GM19455 (cell line): ENCODE measurements around the gene NAA11.

Experiments used
- ATAC-seq: cut with Tn5 transposase; IDR thresholded peaks from one replicate; pipeline ENCODE4 v1.9.1; 2021; ENCODE audit not compliant: unreplicated experiment

Gene NAA11

DNA sequence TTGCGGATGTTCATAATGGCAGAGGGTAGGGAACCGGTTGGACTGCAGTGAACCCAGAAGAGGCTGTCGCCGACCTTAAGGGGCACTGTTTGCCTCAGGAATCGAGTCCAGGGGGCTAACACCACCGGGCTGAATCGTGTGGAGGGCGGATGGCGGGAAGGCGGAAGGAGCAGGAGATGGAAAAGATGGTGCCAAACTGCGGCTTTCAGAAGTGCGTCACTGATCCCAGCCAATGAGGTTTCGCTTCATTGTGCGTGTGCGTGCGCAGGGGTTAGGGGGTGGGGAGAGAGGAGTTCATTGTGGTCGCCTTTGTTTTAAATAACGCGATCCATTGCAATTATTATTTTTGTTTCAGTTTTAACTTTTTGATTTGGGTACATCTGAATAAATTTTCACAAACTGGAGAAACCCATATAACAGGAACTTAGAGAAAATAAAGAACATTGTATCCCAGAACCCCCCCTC, at the start of gene NAA11:
Gene NAA11, minus strand, starts transcription at position 198 of the 465 bp plus-strand sequence. Its CDS starts 184 bp downstream, at position 14.
- ATAC-seq, result no peak

DNA sequence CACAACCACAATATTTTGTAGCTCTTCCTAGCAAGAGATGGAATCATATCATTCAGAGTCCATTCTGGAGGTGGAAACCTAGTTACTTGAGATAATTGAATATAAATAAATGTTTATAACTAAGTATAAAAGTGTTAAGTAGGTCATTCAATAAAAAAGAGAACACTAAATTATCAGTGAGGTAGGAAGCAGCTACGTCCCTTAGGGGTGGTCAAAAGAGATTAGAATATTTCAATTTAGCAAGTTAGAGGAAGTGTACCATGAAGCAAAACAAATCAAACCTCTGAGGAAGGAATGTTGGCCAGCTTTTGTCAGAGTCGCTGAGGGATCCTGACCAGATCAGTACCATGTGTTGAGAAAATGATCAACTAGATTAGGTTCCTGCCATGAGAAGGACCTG, 44.2 kb upstream of the NAA11 start:
- no peak for ATAC-seq

DNA sequence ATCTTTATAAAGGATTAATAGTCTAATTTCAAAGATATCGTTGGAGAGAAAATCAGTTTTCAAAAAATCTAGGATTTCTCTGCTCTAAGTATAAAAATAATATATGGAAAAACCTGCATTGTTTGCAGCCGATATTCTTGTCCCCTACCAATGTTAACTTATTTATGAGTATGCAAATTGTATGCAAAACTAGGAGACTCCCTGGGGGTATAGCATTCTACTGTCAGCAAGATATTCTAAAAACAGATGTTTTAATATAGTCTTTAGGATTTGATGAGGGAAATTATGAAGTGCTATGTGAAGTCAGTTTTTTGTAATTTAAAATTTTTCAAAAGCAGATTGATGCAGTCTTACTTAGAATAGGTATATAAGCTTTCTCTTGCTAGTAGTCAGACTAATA, 41.2 kb upstream of the NAA11 start:
- ATAC-seq, result no peak

DNA sequence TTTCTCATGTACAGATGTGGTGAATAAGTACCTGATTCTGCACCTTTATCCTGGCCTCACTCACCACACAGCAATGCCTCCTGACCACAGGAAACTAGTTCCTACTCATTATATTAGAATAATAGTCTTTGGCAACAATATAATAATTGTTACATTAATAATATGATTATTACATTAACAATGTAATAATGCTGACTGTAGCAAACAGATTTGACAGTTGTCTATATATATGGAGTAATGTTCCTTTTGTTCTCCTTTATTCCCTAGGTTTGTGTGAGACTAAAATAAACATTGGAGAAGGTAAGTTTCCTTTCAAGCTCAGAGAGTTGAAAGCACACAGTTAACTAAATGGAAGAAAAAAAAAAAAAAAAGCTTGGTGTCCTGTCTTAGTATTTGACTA, 40.6 kb upstream of the NAA11 start:
- no peak for ATAC-seq

DNA sequence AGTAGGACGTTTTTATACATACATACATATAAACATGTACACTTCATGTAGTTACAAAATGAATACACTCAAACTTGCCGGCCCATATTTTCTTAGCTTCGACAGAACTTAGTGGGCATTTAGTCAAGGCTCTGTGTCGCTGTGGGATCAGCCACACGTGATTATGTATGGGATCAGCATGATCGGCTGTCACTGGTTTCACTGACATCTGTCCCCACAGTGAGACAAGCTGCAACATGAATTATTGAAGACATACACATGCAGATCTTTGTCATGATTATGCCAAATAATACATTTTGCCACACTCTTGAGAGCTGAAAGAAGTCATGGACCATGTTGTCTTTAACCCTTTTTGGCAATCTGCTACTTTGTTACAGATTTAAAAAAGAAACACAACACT, 38.2 kb upstream of the NAA11 start:
- ATAC-seq, result no peak

DNA sequence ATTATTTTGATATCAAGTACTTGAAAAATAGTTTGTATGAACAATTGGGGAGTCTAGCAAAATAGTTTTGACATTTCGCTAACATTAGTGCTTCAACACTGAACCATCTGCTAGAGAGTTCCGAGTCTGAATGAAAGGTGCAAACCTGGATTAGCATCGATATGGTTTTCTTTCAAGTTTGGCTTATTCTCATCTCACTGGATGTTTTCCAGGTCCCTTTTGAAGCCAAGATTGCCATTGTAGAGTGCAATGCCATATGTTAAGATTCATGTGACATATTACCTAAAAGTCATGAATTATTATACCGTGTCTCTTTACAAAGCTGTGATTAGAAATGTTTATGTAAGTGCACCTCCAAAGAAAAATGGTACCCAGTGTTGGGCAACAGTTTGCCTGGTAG, 36.8 kb upstream of the NAA11 start:
- no peak for ATAC-seq

DNA sequence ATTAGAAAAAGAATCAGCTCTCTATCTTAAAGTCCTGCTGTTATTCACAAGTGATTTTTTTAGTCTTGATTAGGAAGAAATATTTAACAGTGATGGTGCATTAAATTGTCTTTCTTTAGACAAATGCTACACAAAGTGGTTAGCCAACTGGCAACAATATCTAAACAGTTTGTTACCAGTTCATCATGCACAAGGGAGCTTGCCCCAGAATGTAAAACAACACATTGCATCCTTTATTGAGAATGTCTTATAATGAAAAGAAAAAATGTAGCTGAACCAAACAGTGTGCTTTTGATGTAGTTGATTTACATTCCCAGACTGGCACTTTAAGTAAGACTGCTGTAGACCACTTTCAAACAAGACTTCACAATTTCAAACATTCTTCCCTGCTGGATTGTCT, 34.1 kb upstream of the NAA11 start:
- no peak for ATAC-seq

DNA sequence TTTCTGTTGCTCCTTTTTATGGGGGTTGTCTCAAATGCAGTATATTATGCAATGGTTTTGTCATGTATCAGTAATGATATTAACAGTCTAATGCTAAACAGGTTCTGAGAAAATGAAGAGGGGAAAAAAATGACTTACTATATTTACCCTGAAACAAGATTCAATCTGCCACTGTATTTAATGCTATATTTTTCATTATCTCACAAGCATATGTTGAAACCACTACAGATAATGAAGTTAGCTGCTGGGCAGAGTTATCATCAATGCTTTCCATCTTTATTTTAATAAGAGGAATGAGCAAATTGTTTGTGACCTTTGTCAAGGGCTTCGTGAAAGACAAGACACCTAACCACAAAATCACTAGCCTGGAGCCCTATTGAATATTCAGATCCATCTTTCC, 32.6 kb upstream of the NAA11 start:
- ATAC-seq, result no peak

DNA sequence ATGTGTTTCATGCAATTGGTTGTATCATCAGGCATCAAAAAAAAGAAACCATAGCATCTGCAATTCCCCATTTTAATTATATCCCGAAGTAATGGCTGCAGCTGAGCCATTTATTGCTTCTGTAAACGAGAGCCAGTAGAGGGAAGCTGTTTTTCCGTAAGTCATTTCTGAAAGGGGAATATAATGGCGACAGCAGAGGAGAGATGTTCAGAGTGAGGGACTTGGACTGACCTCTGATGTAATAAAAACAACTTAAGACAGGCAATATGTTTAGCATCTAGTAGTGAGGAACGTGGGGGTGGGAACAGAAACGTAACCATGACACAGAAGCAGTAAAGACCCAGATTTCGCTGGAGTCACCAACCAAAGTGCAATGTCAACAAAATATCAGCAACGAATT, 31.5 kb upstream of the NAA11 start:
- no peak for ATAC-seq

DNA sequence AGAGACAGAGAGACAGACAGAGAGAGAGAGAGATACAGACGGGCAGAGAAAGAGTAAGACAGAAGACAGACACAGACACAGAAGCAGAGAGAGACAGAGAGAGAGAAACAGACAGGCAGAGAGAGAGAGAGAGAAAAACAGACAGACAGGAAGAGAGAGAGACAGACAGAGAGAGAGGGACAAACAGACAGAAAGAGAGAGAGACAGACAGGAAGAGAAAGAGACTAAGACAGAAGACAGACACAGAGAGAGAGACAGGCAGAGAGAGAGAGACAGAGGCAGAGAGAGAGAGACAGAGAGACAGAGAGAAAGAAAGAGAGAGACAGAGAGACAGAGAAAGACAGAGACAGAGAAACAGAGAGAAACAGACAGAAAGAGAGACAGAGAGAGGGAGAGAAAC, 27.2 kb upstream of the NAA11 start:
- no peak for ATAC-seq

DNA sequence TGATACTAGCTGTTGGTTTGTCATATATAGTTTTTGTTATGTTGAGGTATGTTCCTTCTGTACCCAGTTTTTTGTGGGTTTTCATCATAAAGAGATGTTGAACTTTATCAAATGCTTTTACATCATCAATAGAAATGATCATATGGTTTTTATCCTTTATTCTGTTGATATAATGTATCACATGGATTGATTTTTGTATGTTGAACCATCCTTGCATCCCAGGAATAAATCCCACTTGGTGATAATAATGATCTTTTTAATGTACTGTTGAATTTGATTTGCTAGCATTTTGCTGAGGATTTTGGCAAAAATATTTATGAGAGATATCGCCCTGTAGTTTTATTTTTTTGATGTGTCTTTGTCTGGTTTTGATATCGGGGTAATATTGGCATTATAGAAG, 22.5 kb upstream of the NAA11 start:
- no peak for ATAC-seq

DNA sequence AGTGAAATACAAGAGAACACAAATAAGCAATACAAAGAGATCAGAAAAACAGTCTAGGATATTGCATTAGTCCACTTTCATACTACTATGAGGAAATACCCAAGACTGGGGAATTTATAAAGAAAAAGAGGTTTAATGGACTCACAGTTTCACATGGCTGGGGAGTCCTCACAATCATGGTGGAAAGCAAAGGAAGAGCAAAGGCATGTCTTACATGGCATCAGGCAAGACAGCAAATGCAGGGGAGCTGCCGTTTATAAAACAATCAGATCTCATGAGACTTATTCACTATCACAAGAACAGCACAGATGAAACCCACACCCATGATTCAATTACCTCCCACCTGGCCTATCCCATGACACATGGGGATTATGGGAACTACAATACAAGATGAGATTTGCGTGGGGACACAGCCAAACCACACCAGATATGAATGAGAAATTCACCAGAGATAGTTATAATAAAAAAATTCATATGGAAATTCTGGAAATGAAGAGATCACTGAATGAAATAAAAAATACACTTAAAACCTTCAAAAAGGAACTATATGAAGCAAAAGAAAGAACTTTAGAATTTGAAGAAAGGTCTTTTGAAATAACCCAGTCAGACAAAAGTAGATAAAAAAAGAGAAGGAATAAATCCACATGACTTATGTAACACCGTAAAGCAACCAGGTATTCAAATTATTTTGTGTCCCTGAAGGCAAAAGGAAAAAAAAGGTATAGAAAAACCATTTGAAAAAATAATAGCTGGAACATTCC, 16.2 kb upstream of the NAA11 start:
- ATAC-seq, result no peak

DNA sequence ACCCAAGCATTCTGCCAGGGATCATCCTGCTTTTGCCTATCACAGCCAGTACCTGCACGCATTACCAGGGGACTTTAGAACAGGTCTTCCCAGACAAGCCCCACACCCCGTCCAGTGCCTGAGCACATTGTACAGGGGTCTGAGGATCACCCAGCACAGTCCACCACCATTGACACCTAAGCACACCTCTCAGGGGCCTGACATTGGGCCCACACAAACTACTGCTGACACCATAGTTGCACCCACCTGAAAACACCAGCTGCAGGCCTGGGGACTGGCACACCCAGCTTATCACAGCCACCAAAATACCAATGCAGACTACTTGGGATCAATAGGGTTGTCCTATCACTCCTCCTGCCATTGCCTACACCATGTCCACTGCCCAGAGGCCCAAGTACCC, 14.7 kb upstream of the NAA11 start:
- no peak for ATAC-seq

DNA sequence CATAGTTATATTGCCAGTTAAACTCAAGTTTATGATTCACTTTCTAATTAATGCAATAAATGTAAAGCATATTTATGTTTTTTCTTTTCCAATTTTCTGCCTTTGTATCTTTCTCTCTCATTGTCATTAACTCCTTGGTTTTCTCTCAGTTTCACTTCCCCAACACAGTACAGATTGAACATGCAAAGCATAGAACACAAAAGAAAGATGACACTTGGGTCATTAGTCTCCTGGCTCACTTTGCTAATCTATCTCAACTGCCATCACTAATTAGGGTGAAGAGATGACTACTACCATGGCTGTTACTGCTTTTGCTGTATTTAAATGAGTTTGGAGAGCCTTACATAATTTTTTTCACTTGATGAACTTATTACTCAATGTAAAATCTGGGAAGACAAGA, 12.3 kb upstream of the NAA11 start:
- no peak for ATAC-seq

DNA sequence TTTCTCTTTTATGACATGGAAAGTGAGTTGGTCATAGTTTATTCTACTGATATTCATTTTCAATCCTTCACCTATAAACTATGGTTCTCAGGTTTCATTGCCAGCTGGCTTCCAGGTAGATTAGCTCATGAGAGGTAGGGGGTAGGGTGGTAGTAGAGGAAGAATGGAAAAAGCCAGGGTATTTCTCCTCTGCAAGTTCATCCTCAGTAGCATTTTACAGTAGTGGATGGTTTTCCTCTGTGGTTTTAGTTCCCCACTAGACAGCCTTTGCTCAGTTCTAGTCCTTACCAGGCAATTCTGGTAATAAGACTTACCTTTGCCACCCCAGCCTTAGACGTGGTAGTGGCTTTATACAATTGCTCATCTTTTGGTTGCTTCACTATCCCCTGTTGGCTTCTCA, 8.9 kb upstream of the NAA11 start:
- ATAC-seq, result no peak

DNA sequence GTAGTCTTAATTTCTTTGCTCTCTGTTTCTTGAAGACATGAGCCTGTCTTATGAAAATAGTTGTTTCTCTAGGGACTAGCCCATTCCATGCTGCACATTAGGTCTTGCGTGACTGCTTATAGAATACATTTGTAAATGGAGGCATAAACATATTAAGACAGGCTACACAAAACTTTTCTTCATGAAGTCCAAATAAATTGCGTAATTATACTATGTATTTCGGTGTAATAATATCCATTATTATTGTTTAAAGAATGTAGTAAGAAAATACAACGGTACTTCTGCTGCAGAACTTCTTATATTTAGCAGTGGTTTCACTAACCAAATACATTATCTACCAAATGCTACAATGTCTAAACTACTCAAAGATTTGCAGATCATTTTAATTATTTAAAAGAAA, 8.5 kb upstream of the NAA11 start:
- no peak for ATAC-seq

DNA sequence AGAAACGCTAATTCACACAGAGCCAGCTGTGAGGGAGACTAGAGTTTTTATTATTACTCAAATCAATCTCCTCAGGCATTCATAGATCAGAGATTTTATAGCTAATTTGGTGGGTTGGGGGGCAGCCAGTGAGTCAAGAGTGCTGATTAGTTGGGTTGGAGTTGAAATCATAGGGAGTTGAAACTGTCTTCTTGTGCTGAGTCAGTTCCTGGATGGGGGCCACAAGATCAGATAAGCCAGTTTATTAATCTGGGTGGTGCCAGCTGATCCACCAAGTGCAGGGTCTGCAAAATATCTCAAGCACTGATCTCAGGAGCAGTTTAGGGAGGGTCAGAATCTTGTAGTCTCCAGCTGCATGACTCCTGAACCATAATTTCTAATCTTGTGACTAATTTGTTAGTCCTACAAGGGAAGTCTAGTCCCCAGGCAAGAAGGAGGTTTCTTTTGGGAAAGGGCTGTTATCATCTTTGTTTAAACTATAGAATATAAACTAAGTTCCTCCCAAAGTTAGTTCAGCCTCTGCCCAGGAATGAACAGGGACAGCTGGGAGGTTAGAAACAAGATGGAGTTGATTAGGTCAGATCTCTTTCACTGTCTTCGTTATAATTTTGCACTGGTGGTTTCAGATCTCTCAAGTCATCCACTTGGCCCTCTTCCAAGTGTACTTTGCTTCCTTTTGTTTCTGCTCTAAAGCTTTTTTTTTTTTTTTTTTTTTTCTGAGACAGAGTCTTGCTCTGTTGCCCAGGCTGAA, 5.4 kb upstream of the NAA11 start:
- no peak for ATAC-seq

DNA sequence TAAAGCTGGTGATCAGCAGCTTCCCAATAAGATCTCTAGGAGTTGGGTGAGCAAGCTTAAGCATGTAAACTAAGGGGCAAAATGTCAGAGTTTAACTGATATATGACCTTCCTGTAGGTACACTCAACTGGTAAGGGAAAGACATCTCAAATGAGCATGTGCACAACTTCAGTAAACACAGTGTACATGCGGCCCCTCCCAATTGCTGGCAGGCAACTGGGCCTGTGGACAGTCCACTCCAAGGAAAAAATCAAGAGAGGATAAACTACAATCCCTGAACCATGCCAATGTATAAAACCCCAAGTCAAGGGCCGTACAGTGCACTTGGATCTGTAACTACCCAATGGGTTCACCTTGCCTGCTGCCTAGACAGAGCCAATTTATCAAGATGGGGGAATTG, 4.9 kb upstream of the NAA11 start:
- no peak for ATAC-seq

DNA sequence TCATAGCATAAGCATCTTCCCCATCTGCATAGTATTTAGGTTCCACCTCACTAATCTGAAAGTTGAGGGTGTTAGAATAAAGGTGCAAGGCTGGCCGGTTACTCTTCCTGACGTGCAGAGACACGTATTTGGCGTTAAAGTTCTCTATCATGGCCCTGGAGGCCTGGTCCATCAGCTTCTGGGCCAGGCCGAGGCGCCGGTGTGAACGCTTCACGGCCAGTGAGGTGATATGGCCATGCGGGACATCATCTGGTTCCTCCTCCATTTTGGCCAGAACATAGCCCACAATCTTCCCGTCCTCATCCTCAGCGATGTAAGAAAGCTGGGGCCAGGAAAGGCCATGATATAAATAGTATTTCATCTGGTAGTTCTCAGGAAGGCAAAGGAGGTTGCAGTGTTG, 425 bp downstream of the NAA11 start:
- ATAC-seq, result no peak

DNA sequence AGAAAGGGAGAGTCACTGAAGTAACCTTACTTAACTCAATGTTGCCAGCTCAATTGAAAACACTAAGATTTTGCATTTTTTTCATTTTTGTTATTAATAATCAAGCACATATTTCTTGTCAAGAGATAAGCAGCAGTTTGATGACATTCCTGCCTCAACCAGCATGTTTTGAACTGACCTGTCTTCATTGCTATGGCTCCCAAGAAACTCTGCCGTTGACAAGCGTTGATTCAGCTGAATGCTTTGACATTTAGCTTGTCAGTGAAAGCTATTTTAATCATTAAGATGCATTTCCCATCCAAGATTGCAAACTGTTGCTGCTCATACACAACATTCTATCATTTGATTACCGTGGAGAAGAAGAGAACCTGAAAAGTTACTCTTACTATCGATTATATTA, 5.9 kb downstream of the NAA11 start:
- no peak for ATAC-seq

DNA sequence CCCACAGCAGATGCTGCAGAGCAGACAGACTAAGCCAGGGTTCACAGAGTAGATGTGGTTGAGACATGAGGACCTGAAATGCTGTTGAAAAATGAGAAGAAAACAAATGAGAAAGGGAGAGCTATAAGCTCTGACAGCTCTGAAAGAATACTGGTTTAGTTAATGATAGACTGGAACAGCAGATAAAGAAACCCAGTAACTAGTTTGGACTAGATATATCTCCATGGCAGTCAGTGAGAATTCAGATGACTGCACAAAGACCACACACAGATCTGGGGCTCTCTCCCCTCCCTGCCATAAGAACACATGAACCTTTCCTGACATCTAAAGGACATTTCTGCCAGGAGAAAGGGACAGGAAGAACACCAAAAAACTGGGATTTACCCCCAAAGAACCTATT, 8.2 kb downstream of the NAA11 start:
- no peak for ATAC-seq

DNA sequence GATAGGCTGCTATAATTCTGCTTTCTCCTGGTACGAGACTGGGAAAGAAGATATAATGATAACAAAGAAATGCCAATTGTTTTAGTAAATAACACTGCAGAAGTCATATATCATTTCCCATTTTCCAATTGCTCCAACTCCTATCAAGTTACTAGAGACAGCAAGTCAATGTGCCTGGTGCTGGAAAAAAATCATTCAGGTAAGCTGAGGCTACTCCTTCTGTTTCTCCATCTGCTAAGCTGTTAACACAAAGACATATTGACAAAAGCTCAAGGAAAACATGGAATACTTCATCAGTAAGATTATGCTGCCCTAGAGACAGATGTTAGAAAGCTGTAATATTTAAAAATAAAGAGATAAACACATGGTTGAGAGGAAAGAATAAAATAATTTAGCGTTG, 10.0 kb downstream of the NAA11 start:
- ATAC-seq, result no peak

DNA sequence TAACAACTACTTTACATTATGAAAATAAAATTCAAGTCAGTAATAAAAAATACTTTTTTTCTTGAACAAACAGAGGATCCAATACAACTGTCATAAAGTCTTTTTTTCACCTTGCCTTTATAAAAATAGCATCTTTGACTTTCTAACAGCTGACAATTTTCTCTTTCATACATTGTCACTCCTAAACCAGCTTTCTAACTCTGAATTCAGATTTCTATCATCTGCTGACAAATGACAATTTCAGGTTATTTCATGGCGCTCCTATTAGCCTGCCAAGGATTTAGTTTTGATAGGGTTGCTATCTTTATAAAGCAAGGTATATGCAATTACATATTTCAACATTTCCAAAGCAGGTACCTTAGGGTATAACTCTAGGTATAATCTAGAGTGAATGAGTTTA, 14.6 kb downstream of the NAA11 start:
- ATAC-seq, result no peak
